ENCODE data around the gene CFAP77.

DNA sequence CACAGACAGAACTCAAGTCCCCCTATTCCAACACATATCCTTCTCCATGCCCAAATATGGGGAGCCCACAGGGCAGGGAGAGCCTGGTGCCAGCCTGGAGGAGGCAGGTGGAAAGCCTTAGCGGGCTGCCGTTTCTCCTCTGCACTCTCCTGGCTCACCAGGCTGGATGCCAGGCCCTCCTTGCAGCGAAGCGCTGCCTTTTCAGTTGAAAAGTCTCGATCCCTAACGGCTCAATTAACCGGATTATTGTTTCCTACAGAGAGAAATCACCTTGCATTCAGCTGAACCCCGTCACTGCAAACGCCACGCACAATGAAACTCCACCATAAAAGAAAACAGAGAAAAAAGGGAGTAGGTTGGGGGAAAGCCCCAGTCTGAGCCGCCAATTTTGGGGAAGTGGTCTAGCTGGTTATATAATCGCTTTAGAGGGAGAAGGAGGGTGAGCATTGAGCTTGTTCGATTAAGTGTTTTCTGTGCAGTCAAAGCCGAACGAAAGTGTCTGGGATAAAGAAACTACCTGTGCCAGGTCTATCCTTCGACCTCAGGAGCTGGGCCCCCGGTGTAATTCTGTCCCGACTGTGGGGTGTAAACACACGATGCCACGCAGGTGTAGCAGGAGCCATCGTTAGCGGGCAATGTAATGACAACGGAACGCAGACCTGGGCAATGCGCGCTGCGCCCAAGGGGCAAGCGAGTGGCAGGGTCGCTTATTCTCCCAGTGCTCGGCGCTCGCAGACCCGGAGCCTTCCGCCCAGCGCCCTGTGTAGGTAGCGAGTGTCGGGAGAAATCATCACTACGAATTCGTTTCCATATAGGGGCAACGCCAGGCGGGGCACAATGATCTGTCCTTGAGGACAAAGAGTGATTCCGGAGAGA, 176.2 kb downstream of the CFAP77 start:
- TF ChIP-seq, protein P1, sequence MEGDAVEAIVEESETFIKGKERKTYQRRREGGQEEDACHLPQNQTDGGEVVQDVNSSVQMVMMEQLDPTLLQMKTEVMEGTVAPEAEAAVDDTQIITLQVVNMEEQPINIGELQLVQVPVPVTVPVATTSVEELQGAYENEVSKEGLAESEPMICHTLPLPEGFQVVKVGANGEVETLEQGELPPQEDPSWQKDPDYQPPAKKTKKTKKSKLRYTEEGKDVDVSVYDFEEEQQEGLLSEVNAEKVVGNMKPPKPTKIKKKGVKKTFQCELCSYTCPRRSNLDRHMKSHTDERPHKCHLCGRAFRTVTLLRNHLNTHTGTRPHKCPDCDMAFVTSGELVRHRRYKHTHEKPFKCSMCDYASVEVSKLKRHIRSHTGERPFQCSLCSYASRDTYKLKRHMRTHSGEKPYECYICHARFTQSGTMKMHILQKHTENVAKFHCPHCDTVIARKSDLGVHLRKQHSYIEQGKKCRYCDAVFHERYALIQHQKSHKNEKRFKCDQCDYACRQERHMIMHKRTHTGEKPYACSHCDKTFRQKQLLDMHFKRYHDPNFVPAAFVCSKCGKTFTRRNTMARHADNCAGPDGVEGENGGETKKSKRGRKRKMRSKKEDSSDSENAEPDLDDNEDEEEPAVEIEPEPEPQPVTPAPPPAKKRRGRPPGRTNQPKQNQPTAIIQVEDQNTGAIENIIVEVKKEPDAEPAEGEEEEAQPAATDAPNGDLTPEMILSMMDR (IDR thresholded peaks at IDR 0.05; ENCODE audit: poor library complexity, severe bottlenecking) = no peak
- peak; percentile 57 for TF ChIP-seq EZH2 (IDR thresholded peaks at IDR 0.05; ENCODE audit: borderline replicate concordance, insufficient read depth, low read length, poor library complexity, severe bottlenecking)
- no peak for TF ChIP-seq REST (IDR thresholded peaks at IDR 0.05; ENCODE audit: borderline replicate concordance)
